Neural cell (in vitro differentiated cells): ENCODE measurements around the gene PNCK. TPM values are rescaled to one million over a fixed set of nuclear protein-coding genes. Genes with fewer than 3 reads are reported as not detected.

Experiments used
- H2AFZ ChIP-seq: fragments of 200-600, 300-800 bp; sonication (generic), shearing (Covaris generic); 2 replicates; pipeline ENCODE4 v1.6.0; 2014; ENCODE audit warnings: low read depth, mild to moderate bottlenecking, antibody characterized with exemption, low read length, moderate library complexity
- H3F3A ChIP-seq: fragments of 200-600 bp; shearing (Covaris generic); 2 replicates; pipeline ENCODE4 v1.6.1; 2016; ENCODE audit warnings: mild to moderate bottlenecking, moderate library complexity, mixed read lengths, antibody characterized with exemption, low read length; ENCODE audit not compliant: insufficient read depth, poor library complexity, severe bottlenecking
- H3K27ac ChIP-seq: fragments of 200-600, 300-800 bp; sonication (generic), shearing (Covaris generic); 2 replicates; pipeline ENCODE4 v1.5.1; 2014; ENCODE audit warnings: mild to moderate bottlenecking, low read length, moderate library complexity
- H3K27me3 ChIP-seq: fragments of 300-800, 200-600 bp; sonication (generic), shearing (Covaris generic); 2 replicates; pipeline ENCODE4 v1.6.0; 2014; ENCODE audit warnings: mild to moderate bottlenecking, low read depth, low read length, moderate library complexity; ENCODE audit not compliant: insufficient read depth
- H3K36me3 ChIP-seq: fragments of 300-800, 200-600 bp; sonication (generic), shearing (Covaris generic); 2 replicates; pipeline ENCODE4 v1.5.1; 2014; ENCODE audit warnings: mild to moderate bottlenecking, antibody characterized with exemption, low read length, moderate library complexity; ENCODE audit not compliant: insufficient read depth
- H3K4me2 ChIP-seq: fragments of 300-800, 200-600 bp; sonication (generic), shearing (Covaris generic); 2 replicates; pipeline ENCODE4 v1.6.0; 2014; ENCODE audit warnings: mild to moderate bottlenecking, low read length
- H3K4me3 ChIP-seq: fragments of 300-800, 200-600 bp; sonication (generic), shearing (Covaris generic); 2 replicates; pipeline ENCODE4 v1.5.1; 2014; ENCODE audit warnings: mild to moderate bottlenecking, low read length, moderate library complexity
- H3K79me2 ChIP-seq: fragments of 200-600 bp; shearing (Covaris generic); replicated peaks from 2 replicates; pipeline ENCODE4 v1.6.0; 2014; ENCODE audit warnings: mild to moderate bottlenecking, low read length, moderate library complexity; ENCODE audit not compliant: insufficient read depth
- H3K9ac ChIP-seq: fragments of 300-800, 200-600 bp; sonication (generic), shearing (Covaris generic); 2 replicates; pipeline ENCODE4 v1.6.1; 2016; ENCODE audit warnings: mild to moderate bottlenecking, low read length, mixed read lengths
- H3K9me2 ChIP-seq: fragments of 200-600 bp; shearing (Covaris generic); 2 replicates; pipeline ENCODE4 v1.6.1; 2016; ENCODE audit warnings: mild to moderate bottlenecking, low read length, mixed read lengths; ENCODE audit not compliant: insufficient read depth
- H3K9me3 ChIP-seq: fragments of 200-600, 300-800 bp; sonication (generic), shearing (Covaris generic); 2 replicates; pipeline ENCODE4 v1.6.1; 2016; ENCODE audit warnings: mild to moderate bottlenecking, mixed run types, low read length, moderate library complexity, mixed read lengths
- H4K20me1 ChIP-seq: fragments of 200-600 bp; shearing (Covaris generic); 2 replicates; pipeline ENCODE4 v1.6.1; 2016; ENCODE audit warnings: mild to moderate bottlenecking, mixed run types; ENCODE audit not compliant: insufficient read depth
- CTCF ChIP-seq: fragments of 450-650 bp; IDR thresholded peaks from 2 replicates; pipeline ENCODE4 v1.5.1; 2014; ENCODE audit warnings: antibody characterized with exemption, mild to moderate bottlenecking, moderate library complexity; ENCODE audit not compliant: poor library complexity, severe bottlenecking
- EP300 ChIP-seq: fragments of 450-650 bp; conservative IDR thresholded peaks from 2 replicates; pipeline ENCODE4 v1.6.1; 2014; ENCODE audit warnings: antibody characterized with exemption, mild to moderate bottlenecking, moderate library complexity; ENCODE audit not compliant: poor library complexity, severe bottlenecking
- EZH2 ChIP-seq: fragments of 200-600, 300-800 bp; shearing (Covaris generic), sonication (generic); IDR thresholded peaks from 2 replicates; pipeline ENCODE4 v1.6.1; 2014; ENCODE audit warnings: antibody characterized with exemption, low read length, borderline replicate concordance, mild to moderate bottlenecking; ENCODE audit not compliant: insufficient read depth, poor library complexity, severe bottlenecking
- MXI1 ChIP-seq: fragments of 450-650 bp; conservative IDR thresholded peaks from 2 replicates; pipeline ENCODE4 v1.6.1; 2014; ENCODE audit warnings: antibody characterized with exemption, mild to moderate bottlenecking; ENCODE audit not compliant: poor library complexity, severe bottlenecking
- POLR2AphosphoS5 ChIP-seq: IDR thresholded peaks from 2 replicates; pipeline ENCODE4 v1.6.1; 2012
- RAD21 ChIP-seq: fragments of 450-650 bp; conservative IDR thresholded peaks from 2 replicates; pipeline ENCODE4 v1.6.1; 2014; ENCODE audit warnings: antibody characterized with exemption, mild to moderate bottlenecking, moderate library complexity
- REST ChIP-seq: IDR thresholded peaks from 2 replicates; pipeline ENCODE4 v1.6.1; 2012; ENCODE audit warnings: borderline replicate concordance
- SMC3 ChIP-seq: fragments of 450-650 bp; conservative IDR thresholded peaks from 2 replicates; pipeline ENCODE4 v1.6.1; 2014; ENCODE audit warnings: antibody characterized with exemption, mild to moderate bottlenecking, moderate library complexity; ENCODE audit not compliant: poor library complexity
- TAF1 ChIP-seq: IDR thresholded peaks from 2 replicates; pipeline ENCODE4 v1.6.1; 2012; ENCODE audit warnings: low read depth
- polyA plus RNA-seq: library from polyadenylated mRNA; depleted of rRNA; stranded (reverse); fragments of >200 nt; gene quantifications from 2 replicates; pipeline ENCODE4 v1.2.3, GENCODE V29; 2014

Gene PNCK
- polyA plus RNA-seq, 1 donor from 2014 or later, result 9.5 TPM

- Histone ChIP-seq H3K4me3 (no peak overlapping the region), H3K9ac (no peak overlapping the region), H4K20me1 (no peaks in the 10 kb centered on the region), H3K36me3 (no peaks in the 10 kb centered on the region), H3K9me3 (no peaks in the 10 kb centered on the region), H3K27me3 (peaks cover 8% of the 10 kb centered on the region), H3K9me2 (no peaks in the 10 kb centered on the region), H3K79me2 (no peaks in the 10 kb centered on the region), H3F3A (no peaks in the 10 kb centered on the region), H3K4me2 (no peak overlapping the region), H3K27ac (no peak overlapping the region), H2AFZ (no peak overlapping the region)
- no peak for TF ChIP-seq CTCF
- no peak for TF ChIP-seq REST
- no peak for TF ChIP-seq TAF1
- no peak for TF ChIP-seq EP300
- no peak for TF ChIP-seq MXI1
- no peak for TF ChIP-seq POLR2AphosphoS5
- TF ChIP-seq SMC3, result no peak
- no peak for TF ChIP-seq RAD21
- no peak for TF ChIP-seq EZH2
These were observed 35.6 kb downstream of the PNCK start for GRCh38 chrX:153638041-153638371.

- H3K9me2 ChIP-seq, result no peaks in the 10 kb centered on the region
- no peaks in the 10 kb centered on the region for H3K79me2 ChIP-seq
- no peaks in the 10 kb centered on the region for H3K36me3 ChIP-seq
- H3K4me3 ChIP-seq, result no peak overlapping the region
- no peaks in the 10 kb centered on the region for H3F3A ChIP-seq
- TF ChIP-seq EP300 (no peak), TAF1 (no peak), EZH2 (no peak), REST (no peak), CTCF (no peak), SMC3 (no peak), RAD21 (no peak)
- no peaks in the 10 kb centered on the region for H4K20me1 ChIP-seq
- H3K4me2 ChIP-seq, result no peak overlapping the region
- H2AFZ ChIP-seq, result no peak overlapping the region
- no peaks in the 10 kb centered on the region for H3K9me3 ChIP-seq
- H3K27ac ChIP-seq, result no peak overlapping the region
- H3K9ac ChIP-seq, result no peak overlapping the region
- peaks cover 1% of the 10 kb centered on the region for H3K27me3 ChIP-seq
These were observed 36.2 kb downstream of the PNCK start for GRCh38 chrX:153637121-153638040.
